RWPE1 (cell line): ENCODE results near the gene RPL10A.

Experiments
- CTCF ChIA-PET: fragments of 350-600 bp; sonication (Branson Sonifier 250); formaldehyde crosslinking; extraction: SDS; loops from one replicate; lab custom pipeline; 2021; lab: Yijun Ruan, JAX
- POLR2A ChIA-PET: fragments of 400-600 bp; formaldehyde crosslinking; extraction: SDS; loops from one replicate; lab custom pipeline; 2020; ENCODE audit warnings: antibody characterized with exemption; ENCODE audit not compliant: low non-redundant PET; lab: Yijun Ruan, JAX
- DNase-seq: peaks from one replicate; pipeline ENCODE4 v3.0.0; 2012; ENCODE audit warnings: low spot score
- H3K27ac ChIP-seq: fragments of 450-650 bp; 2 replicates; pipeline ENCODE4 v1.5.1; 2017
- CTCF ChIP-seq: fragments of 450-650 bp; conservative IDR thresholded peaks from 2 replicates; pipeline ENCODE4 v1.5.1; 2017; ENCODE audit warnings: low read depth, mild to moderate bottlenecking

RPL10A gene

DNA sequence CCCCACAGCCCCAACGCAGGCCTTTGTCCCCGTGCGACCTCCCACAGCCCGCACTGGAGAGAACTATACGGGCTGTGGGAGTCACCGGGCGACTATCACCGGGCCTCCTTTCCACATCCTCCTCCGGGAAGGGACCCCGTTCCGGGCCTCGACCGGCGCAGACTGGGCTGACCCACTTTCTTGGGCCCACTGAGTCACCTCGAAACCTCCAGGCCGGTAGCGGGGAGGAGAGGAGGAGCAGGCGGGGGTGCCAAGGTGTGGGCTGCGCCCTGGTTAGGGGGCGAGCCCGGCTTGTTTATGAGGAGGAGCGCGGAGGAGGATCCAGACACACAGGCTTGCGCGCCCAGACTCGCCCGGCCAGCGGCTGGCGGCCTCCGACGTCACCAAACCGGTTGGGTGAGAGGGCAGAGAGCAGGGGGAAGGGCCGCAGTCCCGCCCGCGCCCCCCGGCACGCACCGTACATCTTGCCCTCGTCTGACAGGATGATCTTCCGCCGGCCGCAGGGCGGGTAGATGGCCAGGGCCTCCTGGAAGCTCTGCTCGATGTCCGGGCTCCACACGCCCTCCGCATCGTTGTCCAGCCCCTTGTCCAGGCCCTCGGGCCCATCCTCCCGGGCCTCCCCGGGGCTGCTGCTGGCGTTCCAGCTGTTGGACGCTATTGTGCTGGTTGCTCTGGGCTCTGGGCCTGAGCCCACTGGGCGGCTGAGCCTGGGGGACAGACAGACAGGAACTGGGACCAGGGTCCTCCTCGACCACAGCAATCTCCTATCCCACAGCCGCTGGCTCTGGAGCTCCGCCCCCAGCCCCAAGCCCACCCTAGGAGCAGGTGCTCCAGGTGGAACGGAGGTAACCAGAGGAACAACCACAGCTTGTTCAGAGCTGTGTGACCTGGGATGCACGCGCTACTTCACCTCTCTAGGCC lies 18.1 kb downstream of the RPL10A start:
- DNase-seq = peak; percentile 96
- no peak for TF ChIP-seq CTCF
- CTCF ChIA-PET = interaction anchor here (0.5 to 2.0 kb wide), 5 partner anchors 9 to 250 kb away, joined by 3 to 6 read pairs (median 3); partner anchors contain the start of gene TEAD3
- peak overlapping the region; percentile 99 for H3K27ac ChIP-seq
- POLR2A ChIA-PET = interaction anchor here (3.8 kb wide), 1 partner anchor 11 kb away, joined by 11 read pairs; the partner anchor contains the start of gene TEAD3

GRCh38 chr6:35487658-35488516 lies 19.7 kb downstream of the RPL10A start:
- ChIA-PET POLR2A (interaction anchor here (0.7 to 3.8 kb wide), 2 partner anchors 9 to 14 kb away, joined by 5 to 11 read pairs; partner anchors contain the start of gene TEAD3), CTCF (interaction anchor here (0.7 to 2.0 kb wide), 3 partner anchors 9 to 19 kb away, joined by 3 to 7 read pairs (median 6); partner anchors contain the start of gene TEAD3)
- DNase-seq = peak; percentile 45
- TF ChIP-seq CTCF = no peak
- H3K27ac ChIP-seq = peak overlapping the region; percentile 99

DNA sequence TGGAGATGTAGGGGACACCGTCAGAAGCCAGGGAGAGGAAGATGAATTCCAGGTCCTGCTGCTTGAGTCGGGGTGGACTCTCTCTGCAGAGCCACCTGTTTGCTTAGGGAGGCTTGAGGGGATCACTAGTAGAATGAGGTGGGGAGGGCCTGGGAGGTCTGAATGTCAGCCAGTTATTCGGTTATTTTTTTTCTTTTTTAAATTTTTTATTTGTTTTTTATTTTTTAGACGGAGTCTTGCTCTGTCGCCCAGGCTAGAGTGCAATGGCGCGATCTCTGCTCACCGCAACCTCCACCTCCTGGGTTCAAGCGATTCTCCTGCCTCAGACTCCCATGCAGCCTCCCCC lies 20.3 kb downstream of the RPL10A start:
- no peak for TF ChIP-seq CTCF
- POLR2A ChIA-PET = interaction anchor here (3.8 kb wide), 1 partner anchor 9 kb away, joined by 11 read pairs; the partner anchor contains the start of gene TEAD3
- no peak for DNase-seq
- CTCF ChIA-PET = interaction anchor here (0.7 kb wide), 1 partner anchor 18 kb away, joined by 3 read pairs; no protein-coding TSS in a partner anchor
- H3K27ac ChIP-seq = peak overlapping the region; percentile 99

GRCh38 chr6:35489066-35489465 lies 20.9 kb downstream of the RPL10A start:
- ChIA-PET POLR2A (interaction anchor here (3.8 kb wide), 1 partner anchor 8 kb away, joined by 11 read pairs; the partner anchor contains the start of gene TEAD3), CTCF (interaction anchor here (0.5 kb wide), 1 partner anchor 26 kb away, joined by 3 read pairs; no protein-coding TSS in a partner anchor)
- no peak for DNase-seq
- H3K27ac ChIP-seq = peak overlapping the region; percentile 99
- no peak for TF ChIP-seq CTCF

GRCh38 chr6:35489995-35490791 lies 22.0 kb downstream of the RPL10A start:
- ChIA-PET CTCF (interaction anchor here (1.1 kb wide), 1 partner anchor 203 kb away, joined by 3 read pairs; no protein-coding TSS in a partner anchor), POLR2A (no interaction called here)
- no peak for TF ChIP-seq CTCF
- DNase-seq = no peak
- H3K27ac ChIP-seq = peak overlapping the region; percentile 99
